HG02973 (cell line): ENCODE measurements around the gene ZNF76.
A peak's percentile ranks its signal among the peaks of the same experiment; 100 is the strongest.

Source experiments
- ATAC-seq: cut with Tn5 transposase; IDR thresholded peaks from one replicate; pipeline ENCODE4 v1.9.1; 2021; ENCODE audit warnings: moderate library complexity; ENCODE audit not compliant: unreplicated experiment

The ZNF76 gene

GRCh38 chr6:35265523-35265922 is 6.0 kb downstream of the ZNF76 start:
- ATAC-seq: no peak

- ATAC-seq: no peak
Measured at GRCh38 chr6:35267446-35267845, 7.9 kb downstream of the ZNF76 start.

DNA sequence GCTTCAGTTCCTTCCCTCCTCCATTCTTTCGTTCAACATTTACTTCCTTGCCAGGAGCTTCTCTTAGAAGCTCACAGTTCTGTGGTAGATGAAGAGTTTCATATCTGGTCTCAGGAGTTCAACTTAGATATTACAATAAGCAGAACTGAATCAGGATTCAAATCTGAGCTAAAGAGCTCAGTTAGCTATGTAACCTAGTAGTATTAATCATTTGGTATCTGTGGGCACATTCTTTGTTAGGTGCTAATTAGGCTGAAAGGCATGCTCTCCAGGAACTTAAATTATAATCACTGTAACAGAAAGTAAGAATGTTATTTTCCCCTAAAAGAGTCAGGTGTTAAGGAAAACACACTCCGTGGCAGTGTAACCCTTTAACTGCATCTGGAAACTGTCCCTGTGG is 8.4 kb downstream of the ZNF76 start:
- no peak for ATAC-seq

DNA sequence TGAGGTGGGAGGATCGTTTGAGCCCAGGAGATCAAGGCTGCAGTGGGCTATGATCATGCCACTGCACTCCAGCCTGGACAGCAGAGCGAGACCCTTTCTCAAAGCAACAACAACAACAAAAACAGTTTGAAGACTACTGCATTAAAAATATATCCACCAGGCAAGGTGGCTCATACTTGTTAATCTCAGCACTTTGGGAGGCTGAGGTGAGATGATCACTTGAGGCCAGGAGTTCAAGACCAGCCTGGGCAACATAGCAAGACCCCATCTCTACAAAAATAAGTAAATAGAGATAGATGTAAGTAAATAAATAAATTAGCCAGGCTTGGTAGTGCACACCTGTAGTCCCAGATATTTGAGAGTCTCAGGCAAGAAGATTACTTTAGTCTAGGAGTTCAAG is 12.5 kb downstream of the ZNF76 start:
- ATAC-seq: no peak

- ATAC-seq: no peak
Measured at GRCh38 chr6:35273822-35274559, 14.5 kb downstream of the ZNF76 start.

DNA sequence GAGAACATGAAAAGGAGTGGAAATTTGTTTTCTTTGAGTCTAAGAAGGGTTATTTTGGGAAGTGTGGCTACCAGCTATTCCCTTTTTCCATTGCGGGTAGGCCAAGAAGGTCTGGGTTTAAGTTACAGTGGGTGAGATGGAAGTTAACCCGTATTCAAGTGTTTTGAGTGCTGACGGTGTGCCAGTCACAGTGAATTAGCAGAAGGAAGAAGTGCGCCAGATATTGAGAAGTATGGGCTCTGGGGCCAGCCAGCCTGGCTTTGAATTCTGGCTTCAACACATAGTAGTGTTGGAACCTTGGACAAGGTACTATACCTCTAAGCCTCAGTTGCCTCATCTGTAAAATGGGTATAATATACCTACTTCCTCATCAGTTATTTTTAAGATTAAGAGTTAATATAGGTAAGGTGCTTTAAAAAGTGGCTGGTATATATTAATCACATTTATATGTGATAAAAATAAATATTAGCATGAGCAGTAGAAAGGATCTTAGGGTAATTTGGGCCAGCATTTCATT is 16.3 kb downstream of the ZNF76 start:
- no peak for ATAC-seq

DNA sequence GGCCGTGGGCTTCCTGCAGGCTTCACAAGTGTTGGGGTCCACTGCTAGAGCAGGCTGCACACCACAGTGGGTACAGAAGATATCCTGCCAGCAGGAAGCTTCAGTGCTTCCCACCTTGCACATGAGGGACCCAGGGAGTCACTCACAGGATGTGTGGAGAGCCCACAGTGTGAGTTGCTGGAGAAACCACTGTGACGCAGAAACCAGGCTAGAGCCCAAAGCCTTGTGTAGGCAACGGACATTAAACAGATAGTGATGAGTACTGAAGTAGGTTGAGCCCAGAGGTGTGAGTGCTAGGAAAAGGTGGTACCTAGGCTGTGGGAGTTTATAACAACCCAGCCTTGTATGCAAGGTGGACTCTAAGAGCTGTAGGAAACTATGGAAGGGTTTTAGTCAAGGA is 19.2 kb downstream of the ZNF76 start:
- no peak for ATAC-seq

DNA sequence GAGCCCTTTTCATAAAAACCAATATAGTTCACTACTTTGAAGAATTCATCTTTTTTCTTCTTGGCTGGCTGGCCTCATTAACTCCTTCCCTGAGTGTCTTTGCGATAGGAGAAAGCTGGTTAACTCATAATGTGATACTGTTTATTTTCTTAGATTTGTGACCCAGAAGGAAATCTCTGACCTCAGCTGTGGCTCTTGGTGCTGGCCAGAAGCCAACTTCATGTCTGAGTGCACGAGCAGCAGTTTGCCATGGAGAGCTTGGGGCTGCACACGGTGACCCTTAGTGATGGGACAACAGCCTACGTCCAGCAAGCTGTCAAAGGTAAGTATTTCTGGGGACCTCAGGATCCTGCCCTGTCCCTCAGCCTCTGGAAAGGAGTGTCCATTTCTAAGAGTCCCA is 21.4 kb downstream of the ZNF76 start:
- no peak for ATAC-seq

DNA sequence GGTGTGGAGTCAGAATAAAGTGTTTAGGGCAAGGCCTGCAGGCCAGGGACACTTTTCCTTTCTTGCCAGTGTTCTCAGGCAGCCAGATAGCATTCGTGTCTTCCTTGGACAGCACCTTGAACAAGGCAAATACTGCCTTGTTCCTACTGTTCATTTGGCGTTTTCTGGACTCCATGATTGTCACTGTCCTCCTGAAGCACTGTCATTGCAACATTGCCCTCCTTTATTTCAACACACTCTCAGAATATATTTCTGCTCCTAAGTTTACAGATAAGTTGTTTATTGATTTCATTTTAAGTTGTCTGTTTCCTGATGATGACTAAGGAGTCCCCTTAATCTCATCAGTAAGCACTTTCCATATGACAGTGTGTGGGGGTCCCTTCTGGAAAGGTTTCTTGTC is 22.9 kb downstream of the ZNF76 start:
- ATAC-seq: no peak

DNA sequence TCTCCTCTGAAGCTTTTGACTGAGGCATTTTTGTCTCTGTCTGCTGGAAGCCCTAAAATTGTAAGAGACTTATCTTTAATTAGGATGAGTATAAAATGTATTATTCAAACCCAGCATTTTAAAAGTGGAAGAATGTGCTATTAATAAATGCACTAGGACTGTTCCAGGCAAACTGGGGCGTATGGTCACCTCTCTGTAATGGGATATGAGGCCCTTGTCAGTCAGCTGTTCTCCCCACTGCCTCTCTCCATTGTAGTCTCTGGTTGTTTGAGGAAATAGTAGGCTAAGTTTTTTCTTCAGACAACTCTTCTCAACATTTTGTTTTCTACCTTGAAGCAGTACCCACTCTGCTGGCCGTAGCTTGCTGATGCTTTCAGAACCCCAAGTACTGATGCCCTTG is 23.8 kb downstream of the ZNF76 start:
- no peak for ATAC-seq

GRCh38 chr6:35287671-35288396 is 28.3 kb downstream of the ZNF76 start:
- no peak for ATAC-seq

DNA sequence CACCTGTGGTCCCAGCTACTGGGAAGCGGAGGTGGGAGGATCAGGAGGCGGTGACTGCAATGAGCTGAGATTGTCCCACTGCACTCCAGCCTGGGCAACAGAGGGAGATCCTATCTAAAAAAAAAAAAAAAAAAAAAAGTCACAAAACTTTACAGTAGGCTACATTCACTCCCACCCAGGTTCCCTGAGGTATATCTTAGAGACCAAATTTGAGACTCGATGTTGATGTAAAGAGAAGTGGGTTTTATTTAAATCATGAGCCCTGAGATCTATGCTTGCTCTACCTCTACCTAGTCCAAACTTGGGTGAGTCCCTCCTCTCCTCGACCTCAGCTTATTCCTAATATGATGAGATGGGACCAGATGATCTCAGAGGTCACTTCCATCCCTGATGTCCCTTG is 29.3 kb downstream of the ZNF76 start:
- no peak for ATAC-seq

DNA sequence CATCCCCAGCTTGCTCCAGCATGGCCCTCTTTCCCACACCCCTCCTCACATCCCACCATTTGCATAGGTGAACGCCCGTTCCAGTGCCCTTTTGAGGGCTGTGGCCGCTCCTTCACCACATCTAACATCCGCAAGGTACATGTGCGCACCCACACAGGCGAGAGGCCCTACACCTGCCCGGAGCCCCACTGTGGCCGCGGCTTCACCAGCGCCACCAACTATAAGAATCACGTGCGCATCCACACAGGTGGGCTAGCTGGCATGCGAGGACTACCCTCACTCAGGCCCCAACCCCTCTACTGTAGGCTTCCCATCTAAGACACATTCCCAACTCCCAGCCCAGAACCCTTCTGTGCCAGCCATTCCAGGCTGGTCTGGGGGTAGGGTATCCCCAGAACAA is 32.0 kb downstream of the ZNF76 start:
- no peak for ATAC-seq

GRCh38 chr6:35292494-35292893 is 33.0 kb downstream of the ZNF76 start:
- no peak for ATAC-seq

DNA sequence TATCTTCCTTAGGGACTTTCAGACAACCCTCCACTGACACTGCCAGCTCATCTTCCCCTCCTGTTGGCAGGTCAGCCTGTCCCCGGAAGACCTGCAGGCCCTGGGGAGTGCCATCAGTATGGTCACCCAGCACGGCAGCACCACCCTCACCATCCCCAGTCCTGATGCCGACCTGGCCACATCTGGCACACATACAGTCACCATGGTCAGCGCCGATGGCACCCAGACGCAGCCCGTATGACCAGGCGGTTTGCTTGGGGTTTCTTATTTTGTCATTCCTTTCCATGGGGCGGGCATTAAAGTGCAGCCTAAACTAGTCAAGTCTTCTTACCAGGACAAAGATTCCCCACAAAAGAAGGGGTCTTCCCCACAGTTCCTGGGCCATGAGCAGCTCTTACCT is 34.1 kb downstream of the ZNF76 start:
- ATAC-seq: no peak

- ATAC-seq: no peak
Measured at GRCh38 chr6:35294308-35294945, 34.9 kb downstream of the ZNF76 start.

GRCh38 chr6:35295036-35295435 is 35.5 kb downstream of the ZNF76 start:
- no peak for ATAC-seq

- ATAC-seq: no peak
Measured at GRCh38 chr6:35295521-35296315, 36.2 kb downstream of the ZNF76 start.

DNA sequence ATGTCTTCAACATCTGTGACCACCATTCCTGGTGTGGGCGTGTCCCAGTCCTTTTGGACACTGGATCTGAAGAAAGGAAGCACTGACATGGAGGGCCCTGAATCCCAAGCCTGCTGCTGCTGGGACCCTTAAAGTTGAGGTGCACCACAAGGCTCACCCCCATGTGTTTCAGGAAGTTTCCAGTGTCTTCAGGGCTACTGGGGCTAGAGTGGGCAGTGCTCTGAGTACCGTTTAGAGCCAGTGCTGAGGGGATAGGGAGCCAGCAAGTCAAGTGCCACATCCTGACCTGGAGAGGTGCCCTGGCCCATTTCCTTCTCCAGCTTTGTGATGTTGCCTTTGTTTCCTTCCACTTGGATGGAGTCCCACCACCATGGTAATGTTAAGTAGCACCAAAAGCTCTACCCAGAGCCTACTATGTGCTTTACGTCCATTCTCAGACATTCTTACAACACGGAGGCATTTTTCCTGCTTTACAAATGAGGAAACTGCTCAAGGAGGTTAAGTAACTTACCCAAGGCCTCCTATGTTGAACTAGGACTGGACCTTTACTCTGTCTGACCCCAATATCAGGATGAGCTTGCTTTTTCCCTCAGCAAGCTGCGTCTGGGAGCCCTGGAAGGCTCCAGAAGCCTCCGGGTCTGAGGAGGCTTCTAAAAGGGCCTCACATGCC is 37.5 kb downstream of the ZNF76 start:
- no peak for ATAC-seq

DNA sequence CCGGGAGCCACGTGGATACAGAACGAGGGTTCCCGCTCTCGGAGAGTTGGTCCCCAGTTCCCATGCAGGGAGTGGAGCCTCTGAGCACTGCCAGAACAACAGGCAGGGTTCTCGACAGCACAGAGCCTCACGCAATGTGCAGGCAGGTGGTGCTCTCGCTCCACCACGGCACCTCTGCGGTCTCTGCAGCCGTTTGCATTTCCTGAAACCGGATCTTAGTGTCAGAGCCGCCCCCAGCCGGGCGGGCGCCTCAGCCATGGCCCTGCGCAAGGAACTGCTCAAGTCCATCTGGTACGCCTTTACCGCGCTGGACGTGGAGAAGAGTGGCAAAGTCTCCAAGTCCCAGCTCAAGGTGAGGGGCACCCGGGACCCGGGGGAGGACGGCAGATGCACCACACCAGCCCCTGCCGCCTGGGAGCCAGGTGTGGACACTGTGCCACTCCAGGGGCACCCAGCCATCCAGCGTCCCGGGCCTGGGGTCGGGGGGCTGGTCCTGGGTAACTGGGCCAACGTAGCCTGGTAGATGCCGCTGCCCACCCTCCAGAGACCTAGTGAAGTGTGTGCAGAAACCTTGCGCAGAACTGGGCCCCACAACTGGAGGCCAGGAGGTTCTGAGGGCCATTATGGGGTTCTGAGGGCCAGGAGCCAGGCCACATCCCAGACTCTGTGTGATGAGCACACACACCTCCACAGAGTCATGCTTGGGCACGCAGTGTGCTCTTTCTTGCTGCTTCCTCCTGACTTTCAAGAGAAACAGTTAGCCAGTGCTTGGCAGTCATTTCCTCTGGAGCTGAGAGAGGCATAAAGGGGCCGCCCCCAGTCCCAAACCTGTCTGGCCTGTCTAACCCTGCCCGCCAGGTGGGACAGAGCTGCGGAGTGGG is 38.3 kb downstream of the ZNF76 start, which contains the start of gene DEF6:
DEF6 (plus strand) TSS at position 218 of the 881 bp plus-strand sequence; CDS start at position 257, 39 bp downstream.
- ATAC-seq: peak; percentile 66
